SK-N-MC (cell line): ENCODE measurements around the gene LGALS7B.

Experiments used
- EZH2 ChIP-seq: fragments of 200-600 bp; sonication (generic); IDR thresholded peaks from one replicate; pipeline ENCODE4 v1.6.1; 2017; ENCODE audit warnings: antibody characterized with exemption
- POLR2AphosphoS5 ChIP-seq: IDR thresholded peaks from 2 replicates; pipeline ENCODE4 v1.6.1; 2012; ENCODE audit warnings: mild to moderate bottlenecking, low read depth, low read length, borderline replicate concordance

DNA sequence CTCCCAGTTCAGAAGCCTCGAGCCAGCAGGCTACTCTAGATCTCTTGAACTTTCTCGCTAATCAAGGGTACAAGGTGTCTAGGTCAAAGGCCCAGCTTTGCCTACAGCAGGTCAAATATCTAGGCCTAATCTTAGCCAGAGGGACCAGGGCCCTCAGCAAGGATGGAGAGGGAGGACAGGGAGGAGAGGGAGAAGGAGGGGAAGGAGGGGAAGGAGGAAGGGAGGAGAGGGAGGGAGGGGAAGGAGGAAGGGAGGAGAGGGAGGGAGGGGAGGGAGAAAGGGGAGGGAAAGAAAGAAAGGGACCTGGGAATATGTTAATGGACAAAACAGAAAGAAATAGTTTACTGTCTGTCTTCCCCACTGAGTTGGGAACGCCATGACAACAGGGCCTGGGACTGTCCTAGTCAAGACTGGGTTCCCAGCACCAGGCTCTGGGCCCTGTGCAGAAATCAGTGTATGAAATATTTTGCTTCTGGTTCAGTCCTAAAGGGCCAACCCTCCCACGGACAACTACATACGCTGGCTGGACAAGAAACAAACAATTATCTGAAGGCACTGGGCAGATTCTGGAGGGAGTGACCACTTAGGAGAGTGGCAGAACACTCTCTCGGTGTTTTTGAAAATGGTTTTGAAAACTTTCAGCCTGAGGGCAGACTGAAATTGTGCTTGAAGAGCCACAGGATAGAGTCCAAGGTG is 38.0 kb downstream of the LGALS7B start:
- TF ChIP-seq EZH2, result no peak
- TF ChIP-seq POLR2AphosphoS5, result no peak
